H1 (cell line): ENCODE results near the gene NLGN4X. TPM values are rescaled to one million over a fixed set of nuclear protein-coding genes. Genes with fewer than 3 reads are reported as not detected.

Experiments
- CTCF ChIA-PET: fragments of 300-600 bp; sonication (Branson Sonifier 250); formaldehyde crosslinking; loops from one replicate; lab custom pipeline; 2021; ENCODE audit not compliant: partially characterized antibody; lab: Charles Lee
- POLR2A ChIA-PET: fragments of 300-600 bp; sonication (Branson Sonifier 250); formaldehyde crosslinking; loops from one replicate; lab custom pipeline; 2021; ENCODE audit warnings: inconsistent platforms; ENCODE audit not compliant: partially characterized antibody; lab: Charles Lee
- DNase-seq, 2 experiments: peaks; one replicate each; pipeline versions ENCODE4 v3.0.0 to v3.0.0-alpha.2; 2010 to 2022; ENCODE audit warnings: low spot score in 2 of 2, low read depth in 1 of 2, mixed read lengths in 1 of 2
- FAIRE-seq: peaks from 2 replicates; lab custom pipeline; 2011; peaks lifted over from hg19 to GRCh38; lab: Jason Lieb, UNC
- H2AFZ ChIP-seq: 2 replicates; pipeline ENCODE4 v1.8.1; 2012; ENCODE audit warnings: low read length, inconsistent platforms
- H2AK5ac ChIP-seq: 2 replicates; pipeline ENCODE4 v1.6.1; 2013; ENCODE audit warnings: low read depth, low read length
- H2BK120ac ChIP-seq: replicated peaks from 2 replicates; pipeline ENCODE3; 2013; ENCODE audit warnings: low read depth, low read length, inconsistent platforms
- H2BK12ac ChIP-seq: 2 replicates; pipeline ENCODE4 v1.6.1; 2013; ENCODE audit warnings: low read depth, low read length
- H2BK15ac ChIP-seq: 2 replicates; pipeline ENCODE4 v1.6.1; 2013; ENCODE audit warnings: low read length
- H2BK20ac ChIP-seq: 2 replicates; pipeline ENCODE4 v1.6.1; 2013; ENCODE audit warnings: low read length
- H2BK5ac ChIP-seq: 2 replicates; pipeline ENCODE4 v1.6.1; 2013; ENCODE audit warnings: low read depth, low read length
- H3K14ac ChIP-seq: 2 replicates; pipeline ENCODE4 v1.6.1; 2013; ENCODE audit warnings: inconsistent platforms; ENCODE audit not compliant: insufficient read length
- H3K18ac ChIP-seq: 2 replicates; pipeline ENCODE4 v1.6.1; 2013; ENCODE audit warnings: low read length; ENCODE audit errors: extremely low read depth
- H3K23ac ChIP-seq: 2 replicates; pipeline ENCODE4 v1.6.1; 2013; ENCODE audit warnings: inconsistent platforms; ENCODE audit not compliant: insufficient read length
- H3K23me2 ChIP-seq: 2 replicates; pipeline ENCODE4 v1.6.1; 2013; ENCODE audit warnings: low read depth, low read length
- H3K27ac ChIP-seq: 2 replicates; pipeline ENCODE4 v1.6.1; 2011; ENCODE audit warnings: low read depth, low read length, inconsistent platforms
- H3K27me3 ChIP-seq, 4 experiments: replicated peaks in 1 of 4; 1 replicate in 1 of 4; 2 replicates in 3 of 4; pipeline versions ENCODE4 v1.6.1 to v1.8.1; 2011 to 2013; ENCODE audit warnings: low read length in 3 of 4, mild to moderate bottlenecking in 3 of 4, inconsistent platforms in 2 of 4, mixed read lengths in 2 of 4, moderate library complexity in 1 of 4; ENCODE audit not compliant: control insufficient read depth in 3 of 4, insufficient read depth in 3 of 4; ENCODE audit errors: extremely low read depth in 1 of 4
- H3K36me3 ChIP-seq, 4 experiments: 2 replicates each; pipeline versions ENCODE4 v1.6.1 to v1.8.1; 2011 to 2013; ENCODE audit warnings: mild to moderate bottlenecking in 4 of 4, low read length in 3 of 4, moderate library complexity in 2 of 4, control low read depth in 1 of 4, inconsistent platforms in 1 of 4; ENCODE audit not compliant: insufficient read depth in 4 of 4, control insufficient read depth in 2 of 4
- H3K4ac ChIP-seq: replicated peaks from 2 replicates; pipeline ENCODE3; 2013; ENCODE audit warnings: low read length, low read depth, mixed read lengths, inconsistent platforms; ENCODE audit not compliant: insufficient read length
- H3K4me1 ChIP-seq, 4 experiments: replicated peaks in 1 of 4; 1 replicate in 1 of 4; 2 replicates in 3 of 4; pipeline versions ENCODE4 v1.6.1 to v1.8.1; 2011 to 2013; ENCODE audit warnings: low read length in 3 of 4, inconsistent platforms in 2 of 4, mixed read lengths in 1 of 4; ENCODE audit not compliant: insufficient read depth in 4 of 4, control insufficient read depth in 3 of 4
- H3K4me2 ChIP-seq, 2 experiments: 2 replicates each; pipeline versions ENCODE4 v1.6.1 to v1.8.1; 2011 to 2013; ENCODE audit warnings: low read depth in 2 of 2, low read length in 2 of 2, control low read depth in 1 of 2, inconsistent platforms in 1 of 2, mild to moderate bottlenecking in 1 of 2; ENCODE audit not compliant: insufficient read depth in 1 of 2
- H3K4me3 ChIP-seq, 4 experiments: fragments of 200-600, 300-600 bp in 1 of 4; sonication (generic), shearing (Covaris generic), sonication (Bioruptor Twin) in 1 of 4; 2 replicates each; pipeline versions ENCODE4 v1.5.1 to v1.8.1; 2011 to 2016; ENCODE audit warnings: low read length in 4 of 4, low read depth in 3 of 4, control low read depth in 2 of 4, inconsistent platforms in 2 of 4, mild to moderate bottlenecking in 2 of 4, mixed read lengths in 1 of 4, moderate library complexity in 1 of 4; ENCODE audit not compliant: insufficient read depth in 2 of 4; ENCODE audit errors: extremely low read depth in 1 of 4
- H3K56ac ChIP-seq: replicated peaks from 2 replicates; pipeline ENCODE3; 2013; ENCODE audit warnings: low read depth, mild to moderate bottlenecking, mixed read lengths, low read length, inconsistent platforms; ENCODE audit not compliant: insufficient read length
- H3K79me1 ChIP-seq: 2 replicates; pipeline ENCODE4 v1.6.1; 2013; ENCODE audit warnings: low read depth, low read length, control low read depth
- H3K79me2 ChIP-seq, 2 experiments: 2 replicates each; pipeline versions ENCODE4 v1.6.1 to v1.8.1; 2012 to 2013; ENCODE audit warnings: low read length in 2 of 2, mild to moderate bottlenecking in 2 of 2, inconsistent platforms in 1 of 2; ENCODE audit not compliant: insufficient read depth in 2 of 2, control insufficient read depth in 1 of 2
- H3K9ac ChIP-seq, 4 experiments: replicated peaks in 1 of 4; 1 replicate in 1 of 4; 2 replicates in 3 of 4; pipeline versions ENCODE4 v1.6.1 to v1.8.1; 2011 to 2013; ENCODE audit warnings: low read depth in 3 of 4, low read length in 3 of 4, control low read depth in 2 of 4, mild to moderate bottlenecking in 2 of 4, moderate library complexity in 2 of 4, inconsistent platforms in 1 of 4; ENCODE audit errors: extremely low read depth in 1 of 4
- H3K9me3 ChIP-seq, 2 experiments: 2 replicates each; pipeline versions ENCODE4 v1.6.1 to v1.8.1; 2012 to 2013; ENCODE audit warnings: mild to moderate bottlenecking in 2 of 2, moderate library complexity in 2 of 2, control low read depth in 1 of 2, inconsistent platforms in 1 of 2, low read depth in 1 of 2, low read length in 1 of 2, mixed read lengths in 1 of 2; ENCODE audit not compliant: insufficient read depth in 2 of 2
- H4K20me1 ChIP-seq, 2 experiments: replicated peaks in 1 of 2; 2 replicates each; pipeline versions ENCODE3 to v1.8.1; 2011 to 2013; ENCODE audit warnings: inconsistent platforms in 2 of 2, low read length in 2 of 2, mild to moderate bottlenecking in 1 of 2; ENCODE audit not compliant: insufficient read depth in 2 of 2, control insufficient read depth in 1 of 2
- H4K5ac ChIP-seq: 2 replicates; pipeline ENCODE4 v1.6.1; 2013; ENCODE audit warnings: low read length, low read depth, mixed read lengths, inconsistent platforms; ENCODE audit not compliant: insufficient read length
- H4K8ac ChIP-seq: 2 replicates; pipeline ENCODE4 v1.8.0; 2013; ENCODE audit warnings: mild to moderate bottlenecking, moderate library complexity, low read length, inconsistent platforms; ENCODE audit not compliant: insufficient read depth; ENCODE audit errors: extremely low read depth
- H4K91ac ChIP-seq: replicated peaks from 2 replicates; pipeline ENCODE3; 2013; ENCODE audit warnings: low read length, mixed read lengths, inconsistent platforms; ENCODE audit not compliant: insufficient read length
- ATF3 ChIP-seq: IDR thresholded peaks from 2 replicates; pipeline ENCODE4 v1.6.1; 2011; ENCODE audit warnings: low read depth, mild to moderate bottlenecking, low read length; ENCODE audit not compliant: insufficient read depth
- BACH1 ChIP-seq: IDR thresholded peaks from 2 replicates; pipeline ENCODE4 v1.6.1; 2012; ENCODE audit warnings: low read length, improper control_type of control experiment
- CHD1 ChIP-seq: IDR thresholded peaks from 2 replicates; pipeline ENCODE4 v1.6.1; 2012; ENCODE audit warnings: low read depth, low read length, improper control_type of control experiment
- CHD2 ChIP-seq: IDR thresholded peaks from 2 replicates; pipeline ENCODE4 v1.6.1; 2012; ENCODE audit warnings: low read length, improper control_type of control experiment
- HDAC6 ChIP-seq: IDR thresholded peaks from one replicate; pipeline ENCODE4 v1.7.1; 2012; ENCODE audit warnings: low read depth, mild to moderate bottlenecking, inconsistent platforms, low read length, moderate library complexity
- POU5F1 ChIP-seq: IDR thresholded peaks from 2 replicates; pipeline ENCODE4 v1.6.1; 2011; ENCODE audit warnings: low read depth, mild to moderate bottlenecking, low read length, moderate library complexity
- RXRA ChIP-seq: IDR thresholded peaks from 2 replicates; pipeline ENCODE4 v1.6.1; 2011; ENCODE audit warnings: low read depth, mild to moderate bottlenecking, low read length, moderate library complexity; ENCODE audit not compliant: insufficient read depth
- SIRT6 ChIP-seq: IDR thresholded peaks from one replicate; pipeline ENCODE4 v1.7.1; 2012; ENCODE audit warnings: low read length, inconsistent platforms
- SP2 ChIP-seq: IDR thresholded peaks from 2 replicates; pipeline ENCODE4 v1.6.1; 2012; ENCODE audit warnings: mild to moderate bottlenecking, low read length, inconsistent platforms
- SRF ChIP-seq: IDR thresholded peaks from 2 replicates; pipeline ENCODE4 v1.6.1; 2011; ENCODE audit warnings: mild to moderate bottlenecking, low read depth, low read length, moderate library complexity
- SUZ12 ChIP-seq: fragments of 200-600 bp; sonication (generic); IDR thresholded peaks from 2 replicates; pipeline ENCODE4 v1.6.1; 2012; ENCODE audit warnings: mild to moderate bottlenecking, inconsistent platforms, low read length, moderate library complexity, mixed read lengths
- TAF1 ChIP-seq: IDR thresholded peaks from 2 replicates; pipeline ENCODE4 v1.6.1; 2011; ENCODE audit warnings: mild to moderate bottlenecking, low read depth, low read length
- WGBS, 2 experiments: shearing (Covaris generic) in 1 of 2; methylation state at CpG; one replicate each; pipeline versions ENCODE4 v1.1.6 to v1.1.7; 2013 to 2015; ENCODE audit warnings: low lambda C conversion rate in 2 of 2, mixed read lengths in 2 of 2, inconsistent platforms in 1 of 2, low coverage in 1 of 2, missing lambda C conversion rate in 1 of 2; ENCODE audit not compliant: insufficient replicate concordance in 2 of 2, insufficient coverage in 1 of 2, insufficient read length in 1 of 2; ENCODE audit errors: extremely low coverage in 1 of 2, missing lambda C conversion rate in 1 of 2; 5-methylcytosine and 5-hydroxymethylcytosine counted together
- polyA plus RNA-seq, 7 experiments: library from polyadenylated mRNA; depleted of rRNA in 3 of 7; stranded (reverse) in 5 of 7; unstranded in 2 of 7; fragments of >200 nt in 5 of 7; fragments of 200-250 nt in 2 of 7; gene quantifications; 1 replicate in 5 of 7; 2 replicates in 1 of 7; 4 replicates in 1 of 7; pipeline versions ENCODE4 v1.2.1 to v1.2.3, GENCODE V29; 2011 to 2013; ENCODE audit warnings: missing spikeins in 2 of 7, mixed read lengths in 2 of 7
- total RNA-seq: library from RNA; stranded (reverse); fragmentation: NEBNext Ultra II Directional; extraction: Animal tissue kit (Norgen Biotek cat#: 25700); gene quantifications from 2 replicates; pipeline ENCODE4 v1.2.1, GENCODE V29; 2021

Gene NLGN4X
- total and polyA plus RNA-seq, 2 of the 8 experiments (the other 6 are each of a cell fraction or from before 2014, with no cell fraction given), result 104 to 124 TPM

- Histone ChIP-seq H3K27me3 (no peaks in the 10 kb centered on the region), H3K9ac (no peak overlapping the region), H3K4me1 (peaks cover 0 to 4% (median 2%) of the 10 kb centered on the region in 4 experiments; a peak in 1 of 7 replicates), H3K27ac (no peak overlapping the region), H4K91ac (no peak overlapping the region), H3K4me2 (no peak overlapping the region), H3K9me3 (no peaks in the 10 kb centered on the region), H2BK120ac (no peak overlapping the region), H2BK15ac (no peak overlapping the region), H3K14ac (no peak overlapping the region), H3K4ac (no peak overlapping the region), H2BK12ac (no peak overlapping the region), H3K79me2 (peaks cover 14 to 100% of the 10 kb centered on the region in 2 experiments; a peak in 3 of 4 replicates), H4K5ac (no peak overlapping the region), H3K4me3 (no peak overlapping the region), H2BK5ac (no peak overlapping the region), H3K79me1 (no peaks in the 10 kb centered on the region), H2AK5ac (no peak overlapping the region), H3K36me3 (no peaks in the 10 kb centered on the region; a peak in 1 of 8 replicates), H2BK20ac (no peak overlapping the region), H3K56ac (no peak overlapping the region), H3K23me2 (no peaks in the 10 kb centered on the region), H3K18ac (no peak overlapping the region), H4K20me1 (peaks cover 7 to 11% of the 10 kb centered on the region in 2 experiments), H3K23ac (no peak overlapping the region), H2AFZ (no peak overlapping the region), H4K8ac (no peak overlapping the region)
- WGBS, 2 experiments, result 99% methylated on average over 6 of the region's 8 CpGs; no CpG with 5 or more reads in 1 of the 2 experiments
- CTCF ChIA-PET, result no interaction called here
- FAIRE-seq (no peak), DNase-seq (no peak)
- POLR2A ChIA-PET, result interaction anchor here (1.4 kb wide), 1 partner anchor 9 kb away, joined by 3 read pairs; no protein-coding TSS in a partner anchor
- TF ChIP-seq SUZ12 (no peak), SRF (no peak), BACH1 (no peak), CHD1 (no peak), HDAC6 (no peak), POU5F1 (no peak), ATF3 (no peak), SIRT6 (no peak), TAF1 (no peak), CHD2 (no peak), RXRA (no peak), SP2 (no peak)
Observed at GRCh38 chrX:6210230-6210629, 18.4 kb downstream of the NLGN4X start.
